ENCODE data around the gene PAX8. TPM values are rescaled to one million over a fixed set of nuclear protein-coding genes. Genes with fewer than 3 reads are reported as not detected.
A peak's percentile ranks its signal among the peaks of the same experiment; 100 is the strongest.

The PAX8 gene
- total RNA-seq, 3 donors from 2014 or later, result under 0.01 to 2.6 (median 1.0) TPM

DNA sequence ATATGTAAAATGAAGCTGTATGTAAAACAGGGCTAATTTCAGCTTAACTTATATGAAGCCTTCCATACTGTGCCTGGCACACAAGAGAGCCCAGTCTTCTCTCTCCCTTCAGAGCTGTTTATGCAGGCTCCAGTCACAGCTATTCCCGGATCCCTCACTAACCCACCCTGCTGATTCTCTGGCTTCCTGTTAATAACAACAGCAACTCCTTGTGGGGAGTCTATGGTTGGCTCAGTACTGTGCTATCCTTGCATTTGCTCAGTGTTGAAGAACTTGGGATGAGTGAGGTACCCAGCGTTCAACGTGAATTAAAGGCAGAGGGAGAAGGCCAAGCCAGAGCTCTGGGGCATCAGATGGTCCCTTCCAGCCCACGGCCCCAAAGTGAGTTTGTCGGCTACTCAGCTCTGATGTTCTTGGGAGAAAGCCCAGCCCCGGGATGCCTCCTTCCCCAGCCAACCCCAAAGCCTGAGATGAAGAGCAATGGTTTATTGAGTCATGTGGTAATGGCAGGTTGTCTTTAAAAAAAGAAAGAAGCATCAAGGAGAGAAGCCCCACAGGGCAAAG is 61.7 kb downstream of the PAX8 start:
- no peaks in the 10 kb centered on the region for H3K36me3 ChIP-seq
- H3K4me3 ChIP-seq, result no peak overlapping the region
- H3K9me3 ChIP-seq, result no peaks in the 10 kb centered on the region
- intact Hi-C loops (cut with DNase I; ENCODE audit: low total_unique reads), result no loop called here
- no peak for DNase-seq (ENCODE audit: low spot score in 2 of 2)
- H3K27me3 ChIP-seq, result no peaks in the 10 kb centered on the region
- H3K27ac ChIP-seq, result peak overlapping the region; percentile 66 to 79
- peaks cover 3 to 9% of the 10 kb centered on the region in 2 donors for H3K4me1 ChIP-seq
- no peak for TF ChIP-seq POLR2A (IDR thresholded peaks at IDR 0.05)
- no peak for TF ChIP-seq POLR2AphosphoS5 (IDR thresholded peaks at IDR 0.05)
- TF ChIP-seq, protein P1, sequence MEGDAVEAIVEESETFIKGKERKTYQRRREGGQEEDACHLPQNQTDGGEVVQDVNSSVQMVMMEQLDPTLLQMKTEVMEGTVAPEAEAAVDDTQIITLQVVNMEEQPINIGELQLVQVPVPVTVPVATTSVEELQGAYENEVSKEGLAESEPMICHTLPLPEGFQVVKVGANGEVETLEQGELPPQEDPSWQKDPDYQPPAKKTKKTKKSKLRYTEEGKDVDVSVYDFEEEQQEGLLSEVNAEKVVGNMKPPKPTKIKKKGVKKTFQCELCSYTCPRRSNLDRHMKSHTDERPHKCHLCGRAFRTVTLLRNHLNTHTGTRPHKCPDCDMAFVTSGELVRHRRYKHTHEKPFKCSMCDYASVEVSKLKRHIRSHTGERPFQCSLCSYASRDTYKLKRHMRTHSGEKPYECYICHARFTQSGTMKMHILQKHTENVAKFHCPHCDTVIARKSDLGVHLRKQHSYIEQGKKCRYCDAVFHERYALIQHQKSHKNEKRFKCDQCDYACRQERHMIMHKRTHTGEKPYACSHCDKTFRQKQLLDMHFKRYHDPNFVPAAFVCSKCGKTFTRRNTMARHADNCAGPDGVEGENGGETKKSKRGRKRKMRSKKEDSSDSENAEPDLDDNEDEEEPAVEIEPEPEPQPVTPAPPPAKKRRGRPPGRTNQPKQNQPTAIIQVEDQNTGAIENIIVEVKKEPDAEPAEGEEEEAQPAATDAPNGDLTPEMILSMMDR (IDR thresholded peaks at IDR 0.05), result no peak

DNA sequence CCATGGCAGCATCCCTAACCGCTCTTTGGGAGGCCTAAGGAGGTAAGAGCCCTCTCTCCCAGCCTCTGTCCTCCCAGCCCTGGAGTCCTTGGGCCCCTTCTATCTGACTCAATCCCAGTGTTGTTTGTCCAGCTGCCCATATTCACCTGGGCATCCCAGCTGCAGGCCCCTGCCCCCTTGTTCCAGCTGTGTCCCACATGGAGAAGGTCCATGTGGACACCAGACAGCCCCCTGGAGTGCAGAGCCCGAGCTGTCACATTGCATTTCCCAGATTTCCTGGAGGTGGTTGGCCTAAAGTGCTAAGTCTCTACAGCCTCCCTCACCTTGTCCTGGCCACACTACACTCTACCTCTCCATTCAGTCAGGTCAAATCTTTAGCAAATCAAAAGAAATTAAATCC is 62.4 kb downstream of the PAX8 start:
- no peak for DNase-seq (ENCODE audit: low spot score in 2 of 2)
- Histone ChIP-seq H3K36me3 (no peaks in the 10 kb centered on the region), H3K27ac (peak overlapping the region in 1 of 2 donors; percentile 79), H3K27me3 (no peaks in the 10 kb centered on the region), H3K4me1 (peaks cover 3 to 9% of the 10 kb centered on the region in 2 donors), H3K4me3 (no peak overlapping the region), H3K9me3 (no peaks in the 10 kb centered on the region)
- intact Hi-C loops (cut with DNase I; ENCODE audit: low total_unique reads), result no loop called here
- TF ChIP-seq, protein P1 (IDR thresholded peaks at IDR 0.05), result no peak
- TF ChIP-seq POLR2AphosphoS5 (IDR thresholded peaks at IDR 0.05), result no peak

DNA sequence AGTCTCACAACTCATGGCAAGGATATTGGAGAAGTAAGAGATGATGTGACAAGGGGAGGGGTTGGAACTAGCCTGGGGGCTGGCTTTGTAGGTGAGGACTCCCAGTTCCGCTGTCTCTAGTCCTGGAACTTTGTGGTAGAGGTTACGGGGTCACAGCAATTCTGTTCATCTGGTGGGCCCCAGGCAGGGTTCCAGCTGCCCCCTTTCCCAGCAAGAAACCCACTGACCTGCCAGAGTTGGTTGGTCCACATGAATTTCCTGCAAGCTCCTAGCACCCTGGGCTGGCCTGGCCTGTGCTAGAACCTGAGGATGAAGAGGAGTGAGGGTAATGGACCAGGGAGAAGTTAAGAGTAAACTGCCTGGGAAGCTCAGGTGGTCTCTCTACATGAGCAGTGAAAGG is 63.7 kb downstream of the PAX8 start:
- H3K27me3 ChIP-seq, result no peaks in the 10 kb centered on the region
- no peak for DNase-seq (ENCODE audit: low spot score in 2 of 2)
- H3K4me3 ChIP-seq, result no peak overlapping the region
- no peaks in the 10 kb centered on the region for H3K36me3 ChIP-seq
- no peaks in the 10 kb centered on the region for H3K9me3 ChIP-seq
- H3K4me1 ChIP-seq, result peaks cover 3 to 9% of the 10 kb centered on the region in 2 donors
- no peak for TF ChIP-seq POLR2A (IDR thresholded peaks at IDR 0.05)
- TF ChIP-seq, protein P1 (IDR thresholded peaks at IDR 0.05), result no peak
- no peak for TF ChIP-seq POLR2AphosphoS5 (IDR thresholded peaks at IDR 0.05)
- H3K27ac ChIP-seq, result no peak overlapping the region
- intact Hi-C loops (cut with DNase I; ENCODE audit: low total_unique reads), result no loop called here

DNA sequence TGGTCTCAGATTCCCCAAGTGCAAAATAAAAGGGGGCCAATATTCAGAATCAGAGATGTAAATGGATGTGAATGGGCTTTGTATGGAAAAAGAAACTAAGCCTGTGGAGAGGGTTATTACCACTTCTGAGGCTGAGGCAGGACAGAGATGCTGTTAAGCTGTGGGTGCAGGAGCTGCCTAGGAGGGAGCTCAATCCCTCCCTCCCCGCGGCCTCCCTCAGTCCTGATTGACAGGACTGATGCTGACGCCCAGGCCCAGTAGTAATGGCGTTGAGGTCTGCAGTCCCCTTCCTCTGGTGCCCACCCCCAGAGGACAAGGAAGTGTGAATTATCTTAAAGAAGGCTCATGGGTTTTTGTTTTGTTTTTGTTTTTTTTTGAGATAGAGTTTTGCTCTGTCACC is 64.6 kb downstream of the PAX8 start:
- H3K4me1 ChIP-seq, result peaks cover 3 to 9% of the 10 kb centered on the region in 2 donors
- no peak overlapping the region for H3K27ac ChIP-seq
- H3K27me3 ChIP-seq, result no peaks in the 10 kb centered on the region
- no peak overlapping the region for H3K4me3 ChIP-seq
- no peak for DNase-seq (ENCODE audit: low spot score in 2 of 2)
- no peaks in the 10 kb centered on the region for H3K9me3 ChIP-seq
- H3K36me3 ChIP-seq, result no peaks in the 10 kb centered on the region
- intact Hi-C loops (cut with DNase I; ENCODE audit: low total_unique reads), result no loop called here
- TF ChIP-seq, protein P1 (IDR thresholded peaks at IDR 0.05), result no peak
- TF ChIP-seq POLR2AphosphoS5 (IDR thresholded peaks at IDR 0.05) (no peak), POLR2A (IDR thresholded peaks at IDR 0.05) (no peak)

DNA sequence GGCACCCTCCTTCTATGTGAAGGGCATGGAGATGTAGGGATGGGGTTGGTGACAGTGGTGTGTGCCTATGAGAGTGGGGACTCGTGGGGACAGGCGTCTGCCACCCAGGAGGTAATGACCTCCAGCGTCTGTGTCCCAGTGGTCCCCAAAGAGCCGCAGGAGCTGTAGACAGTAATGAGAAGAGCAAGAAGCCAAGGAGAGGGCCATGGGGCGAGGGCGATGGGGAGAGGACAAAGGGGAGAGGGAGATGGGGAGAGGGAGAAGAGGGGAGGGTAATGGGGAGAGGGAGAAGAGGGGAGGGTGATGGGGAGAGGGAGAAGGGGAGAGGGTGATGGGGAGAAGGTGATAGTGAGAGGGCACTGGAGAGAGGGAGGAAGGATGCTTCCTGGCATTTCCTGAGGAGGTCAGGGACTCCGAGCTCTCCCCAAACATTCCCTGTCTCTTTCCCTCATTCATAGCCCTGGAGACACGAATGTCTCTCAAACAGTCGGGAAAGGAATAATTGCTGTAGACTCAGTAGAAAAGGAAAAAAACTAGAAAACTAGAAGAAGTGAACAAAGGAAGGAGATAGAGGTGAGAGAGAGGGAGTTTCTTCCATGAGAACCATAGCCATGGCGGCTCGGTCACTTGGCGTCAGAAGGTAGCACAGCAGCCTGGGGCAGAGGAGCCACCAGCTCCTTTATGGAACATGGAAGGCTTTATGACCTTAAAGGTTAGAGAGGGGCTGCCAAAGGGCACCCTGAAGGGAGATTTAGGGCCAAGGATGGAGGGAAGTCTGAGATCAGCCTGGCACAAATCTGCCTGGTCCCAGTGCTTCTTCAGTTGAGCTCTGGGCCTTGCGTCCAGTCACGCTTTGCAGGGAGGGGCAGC is 65.4 kb downstream of the PAX8 start:
- H3K36me3 ChIP-seq, result no peaks in the 10 kb centered on the region
- TF ChIP-seq POLR2AphosphoS5 (IDR thresholded peaks at IDR 0.05), result no peak
- TF ChIP-seq, protein P1 (IDR thresholded peaks at IDR 0.05), result no peak
- TF ChIP-seq POLR2A (IDR thresholded peaks at IDR 0.05), result no peak
- H3K4me1 ChIP-seq, result peaks cover 0 to 9% of the 10 kb centered on the region in 2 donors
- intact Hi-C loops (cut with DNase I; ENCODE audit: low total_unique reads), result no loop called here
- H3K27me3 ChIP-seq, result no peaks in the 10 kb centered on the region
- no peak for DNase-seq (ENCODE audit: low spot score in 2 of 2)
- no peaks in the 10 kb centered on the region for H3K9me3 ChIP-seq
- no peak overlapping the region for H3K27ac ChIP-seq
- H3K4me3 ChIP-seq, result no peak overlapping the region
